ENCODE measurements around the gene NUDT14.

The NUDT14 gene

DNA sequence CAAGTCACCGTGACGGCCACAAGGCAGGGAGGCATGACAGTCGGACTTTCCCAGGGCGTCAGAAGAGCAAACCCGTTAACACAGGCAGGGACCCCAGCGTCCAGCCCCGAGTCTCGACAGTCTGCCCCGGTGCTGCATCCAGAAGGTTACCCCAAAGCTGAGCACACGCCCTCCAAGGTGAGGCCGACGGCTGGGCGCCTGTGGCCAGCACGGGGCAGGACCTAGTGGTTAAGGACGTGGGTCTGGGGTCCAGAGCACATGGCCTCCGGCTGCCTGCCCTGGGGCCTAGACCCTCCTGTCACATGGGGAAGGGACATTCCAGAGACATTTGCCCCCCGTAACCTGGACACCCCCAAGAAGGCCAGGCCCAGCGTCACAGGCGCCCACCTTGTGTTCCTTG, 37.5 kb upstream of the NUDT14 start:
- no peaks in the 10 kb centered on the region for H3K27me3 Mint-ChIP-seq
- ATAC-seq (ENCODE audit: low read depth) (no peak), DNase-seq (ENCODE audit: low spot score in 2 of 2) (no peak)
- H3K27ac Mint-ChIP-seq = no peak overlapping the region
- H3K4me3 Mint-ChIP-seq = no peak overlapping the region
- peaks cover 10% of the 10 kb centered on the region for H3K4me1 Mint-ChIP-seq
- no peaks in the 10 kb centered on the region for H3K9me3 Mint-ChIP-seq
- peaks cover 29% of the 10 kb centered on the region for H3K36me3 Mint-ChIP-seq

DNA sequence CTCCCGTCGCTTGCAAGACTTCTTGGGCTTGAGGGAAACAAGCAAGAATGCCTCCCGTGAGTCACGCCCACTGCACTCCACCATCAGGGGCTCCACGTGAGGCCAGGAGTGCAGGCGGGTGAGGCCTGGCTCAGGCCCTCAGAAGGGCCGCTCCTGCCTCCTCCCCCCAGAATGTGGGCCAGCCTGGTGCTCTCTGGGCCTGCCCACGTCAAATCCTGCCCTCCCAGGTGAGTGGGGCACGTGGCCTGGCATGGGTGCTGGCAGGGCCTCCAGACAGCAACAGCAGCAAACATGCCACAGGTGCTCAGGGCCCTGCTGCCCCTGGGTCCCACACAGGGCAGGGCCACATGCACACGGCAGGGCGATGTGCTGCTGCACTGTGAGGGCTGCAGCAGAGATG, 36.7 kb upstream of the NUDT14 start:
- H3K4me1 Mint-ChIP-seq = peaks cover 7% of the 10 kb centered on the region
- no peak overlapping the region for H3K4me3 Mint-ChIP-seq
- peaks cover 24% of the 10 kb centered on the region for H3K36me3 Mint-ChIP-seq
- no peak overlapping the region for H3K27ac Mint-ChIP-seq
- ATAC-seq (ENCODE audit: low read depth) = no peak
- H3K27me3 Mint-ChIP-seq = no peaks in the 10 kb centered on the region
- H3K9me3 Mint-ChIP-seq = no peaks in the 10 kb centered on the region
- DNase-seq (ENCODE audit: low spot score in 2 of 2) = no peak

DNA sequence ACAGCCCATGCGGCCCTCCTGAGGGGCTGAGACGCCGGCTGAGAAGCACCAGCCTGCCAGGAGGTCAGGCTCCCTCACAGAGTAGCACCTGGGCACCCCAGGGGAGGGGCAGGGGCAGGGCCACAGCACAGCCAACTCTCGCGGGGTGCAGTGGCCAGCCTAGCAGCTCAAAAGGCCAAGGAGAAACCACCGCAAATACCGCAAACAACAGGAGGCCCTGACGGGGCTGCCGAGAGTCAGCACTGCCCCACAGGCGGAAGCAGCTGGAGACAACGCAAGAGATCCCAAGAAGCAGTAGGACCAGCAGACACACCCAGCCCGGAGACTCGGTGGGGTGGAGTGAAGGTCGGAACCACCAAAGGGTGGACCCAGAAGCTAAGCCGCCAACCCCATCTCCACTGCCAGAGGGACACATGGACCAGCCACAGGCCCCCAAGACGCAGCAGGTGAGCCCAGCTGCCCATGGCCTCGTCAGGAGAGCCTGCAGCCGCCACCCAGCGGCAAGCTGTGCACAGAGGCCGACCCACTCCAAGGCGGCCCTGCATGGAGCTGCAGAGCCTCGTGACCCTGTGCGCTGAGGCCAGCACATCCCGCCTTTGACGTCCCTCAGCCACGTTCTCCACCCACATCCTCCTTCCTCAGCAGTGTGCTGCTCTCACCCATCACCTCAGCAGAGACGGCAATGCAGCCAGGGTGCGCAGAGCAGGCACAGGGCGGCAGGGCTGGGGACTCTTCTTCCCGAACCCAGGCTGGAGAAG, 35.6 kb upstream of the NUDT14 start:
- no peak for DNase-seq (ENCODE audit: low spot score in 2 of 2)
- ATAC-seq (ENCODE audit: low read depth) = no peak
- Mint-ChIP-seq H3K4me3 (no peak overlapping the region), H3K9me3 (no peaks in the 10 kb centered on the region), H3K4me1 (peaks cover 7% of the 10 kb centered on the region), H3K27me3 (no peaks in the 10 kb centered on the region), H3K36me3 (peaks cover 26% of the 10 kb centered on the region), H3K27ac (no peak overlapping the region)

DNA sequence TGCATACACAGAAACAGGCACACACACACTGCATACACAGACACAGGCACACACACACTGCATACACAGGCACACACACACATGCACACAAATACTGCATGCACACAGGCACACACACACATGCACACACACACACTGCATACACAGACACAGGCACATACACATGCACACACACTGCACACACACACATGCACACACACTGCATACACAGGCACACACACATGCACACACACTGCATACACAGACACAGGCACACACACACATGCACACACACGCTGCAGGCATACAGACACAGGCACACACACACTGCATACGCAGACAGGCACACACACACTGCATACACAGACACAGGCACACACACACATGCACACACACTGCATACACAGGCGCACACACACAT, 34.5 kb upstream of the NUDT14 start:
- Mint-ChIP-seq H3K27ac (no peak overlapping the region), H3K9me3 (no peaks in the 10 kb centered on the region), H3K4me3 (no peak overlapping the region), H3K27me3 (no peaks in the 10 kb centered on the region), H3K36me3 (peaks cover 23% of the 10 kb centered on the region), H3K4me1 (peaks cover 7% of the 10 kb centered on the region)
- no peak for ATAC-seq (ENCODE audit: low read depth)
- DNase-seq (ENCODE audit: low spot score in 2 of 2) = no peak

DNA sequence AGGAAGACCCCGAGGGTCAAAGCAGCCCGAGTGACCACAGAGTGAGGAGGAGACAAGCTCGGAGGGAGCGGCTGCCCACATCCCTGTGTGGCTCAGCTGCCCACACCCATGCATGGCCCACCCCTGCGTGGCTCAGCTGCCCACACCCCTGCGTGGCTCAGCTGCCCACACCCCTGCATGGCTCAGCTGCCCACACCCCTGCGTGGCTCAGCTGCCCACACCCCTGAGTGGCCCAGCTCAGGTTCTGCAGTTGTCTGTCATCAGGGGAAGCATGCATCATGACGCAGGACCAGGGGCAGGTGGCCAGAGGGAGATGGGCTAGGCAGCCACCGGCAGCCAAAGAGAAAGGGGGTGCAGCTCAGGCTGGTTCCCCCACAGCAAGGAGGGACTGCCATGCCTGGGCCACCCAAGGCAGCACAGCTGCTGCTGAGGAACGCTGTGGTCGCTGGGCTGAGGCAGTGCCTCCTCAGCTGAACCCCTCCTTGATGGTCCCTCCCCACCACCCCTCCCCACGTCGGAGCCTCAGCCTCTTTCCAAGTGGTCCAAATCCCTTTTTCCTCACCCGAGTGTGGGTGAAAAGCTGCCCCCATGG, 33.3 kb upstream of the NUDT14 start:
- Mint-ChIP-seq H3K27ac (no peak overlapping the region), H3K27me3 (no peaks in the 10 kb centered on the region)

DNA sequence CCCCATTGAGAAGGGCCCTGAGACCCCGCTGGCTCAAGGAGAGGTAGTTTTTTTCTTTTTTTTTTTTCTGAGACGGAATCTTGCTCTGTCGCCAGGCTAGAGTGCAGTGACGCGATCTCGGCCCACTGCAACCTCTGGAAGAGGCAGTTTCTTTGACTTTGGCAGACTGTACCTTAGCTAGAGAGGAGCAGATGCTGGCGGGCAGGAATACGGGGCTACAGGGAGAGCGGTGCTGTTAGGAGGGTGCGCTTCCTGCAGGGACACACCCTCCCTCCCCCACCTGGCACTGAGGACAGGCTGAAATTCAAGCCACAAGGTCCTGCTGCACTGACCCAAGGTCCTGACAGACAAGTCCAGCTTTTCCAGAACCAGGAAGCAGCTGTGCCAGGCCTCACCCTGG, 32.2 kb upstream of the NUDT14 start:
- ATAC-seq (ENCODE audit: low read depth) (no peak), DNase-seq (ENCODE audit: low spot score in 2 of 2) (no peak)
- H3K4me3 Mint-ChIP-seq = no peak overlapping the region
- peaks cover 7% of the 10 kb centered on the region for H3K4me1 Mint-ChIP-seq
- no peak overlapping the region for H3K27ac Mint-ChIP-seq
- peaks cover 21% of the 10 kb centered on the region for H3K36me3 Mint-ChIP-seq
- H3K9me3 Mint-ChIP-seq = no peaks in the 10 kb centered on the region
- no peaks in the 10 kb centered on the region for H3K27me3 Mint-ChIP-seq

More for the DNA sequence above, 33.3 kb upstream of the NUDT14 start:
- H3K4me3 Mint-ChIP-seq = no peak overlapping the region
- H3K36me3 Mint-ChIP-seq = peaks cover 26% of the 10 kb centered on the region
- DNase-seq (ENCODE audit: low spot score in 2 of 2) (no peak), ATAC-seq (ENCODE audit: low read depth) (no peak)
- peaks cover 7% of the 10 kb centered on the region for H3K4me1 Mint-ChIP-seq
- H3K9me3 Mint-ChIP-seq = no peaks in the 10 kb centered on the region

DNA sequence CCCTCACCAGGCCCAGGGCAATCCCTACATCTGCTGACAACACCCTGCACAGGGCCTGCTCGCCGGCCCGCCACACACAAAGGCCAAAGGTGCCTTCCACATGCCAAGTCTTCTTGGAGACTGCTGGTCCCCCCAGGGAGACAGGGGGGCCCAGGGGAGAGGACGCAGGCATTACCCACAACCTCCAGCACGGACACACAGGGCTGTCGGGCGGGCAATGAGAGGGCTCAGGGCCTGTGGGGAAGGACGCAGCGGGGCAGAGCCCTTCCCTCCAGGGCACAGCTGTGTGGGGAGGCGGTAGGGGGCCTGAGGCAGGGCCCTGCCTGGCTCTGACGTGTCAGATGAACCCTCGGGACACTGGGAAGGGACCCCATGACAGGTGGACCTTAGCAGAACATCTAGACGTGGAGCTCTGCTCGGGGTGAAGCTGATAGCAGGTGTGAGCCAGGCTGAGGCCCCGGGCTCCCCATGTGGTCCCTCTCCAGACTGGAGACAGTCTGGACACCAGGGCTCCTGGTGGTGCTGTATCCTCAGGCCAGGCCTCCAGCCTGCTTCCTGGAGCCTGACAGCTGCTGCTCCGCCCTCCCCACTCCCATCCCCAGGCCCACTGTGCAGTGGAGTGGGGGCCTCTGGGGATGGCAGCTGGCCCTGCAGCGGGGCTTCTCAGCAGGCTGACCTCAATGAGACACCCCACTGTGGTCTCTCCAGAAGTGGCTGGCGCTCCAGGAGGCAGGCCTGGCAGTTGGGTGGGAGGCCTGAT, 31.6 kb upstream of the NUDT14 start:
- ATAC-seq (ENCODE audit: low read depth) (no peak), DNase-seq (ENCODE audit: low spot score in 2 of 2) (no peak)
- Mint-ChIP-seq H3K4me1 (peaks cover 7% of the 10 kb centered on the region), H3K36me3 (peaks cover 19% of the 10 kb centered on the region), H3K27ac (no peak overlapping the region), H3K27me3 (no peaks in the 10 kb centered on the region), H3K4me3 (no peak overlapping the region), H3K9me3 (no peaks in the 10 kb centered on the region)

DNA sequence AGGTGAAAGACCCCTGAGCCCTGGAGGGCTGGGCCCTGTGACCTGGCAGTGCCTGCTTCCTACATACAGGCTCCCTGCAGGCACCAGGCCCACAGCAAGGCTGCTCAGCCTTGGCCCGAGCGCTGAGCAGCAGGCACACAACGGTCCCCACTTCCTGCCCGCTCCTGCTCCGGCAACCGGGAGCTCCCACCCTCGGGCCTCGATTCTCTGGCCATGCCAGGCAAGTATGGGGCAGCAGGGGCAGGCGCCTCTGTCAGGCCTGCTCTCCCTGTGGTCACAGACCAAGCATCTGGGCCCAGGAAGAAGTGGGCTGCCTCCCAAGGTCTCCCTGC, 30.6 kb upstream of the NUDT14 start:
- H3K4me1 Mint-ChIP-seq = peaks cover 7% of the 10 kb centered on the region
- H3K4me3 Mint-ChIP-seq = no peak overlapping the region
- no peaks in the 10 kb centered on the region for H3K9me3 Mint-ChIP-seq
- no peak overlapping the region for H3K27ac Mint-ChIP-seq
- peaks cover 16% of the 10 kb centered on the region for H3K36me3 Mint-ChIP-seq
- peaks cover under 1% of the 10 kb centered on the region for H3K27me3 Mint-ChIP-seq
- no peak for DNase-seq (ENCODE audit: low spot score in 2 of 2)
- no peak for ATAC-seq (ENCODE audit: low read depth)

DNA sequence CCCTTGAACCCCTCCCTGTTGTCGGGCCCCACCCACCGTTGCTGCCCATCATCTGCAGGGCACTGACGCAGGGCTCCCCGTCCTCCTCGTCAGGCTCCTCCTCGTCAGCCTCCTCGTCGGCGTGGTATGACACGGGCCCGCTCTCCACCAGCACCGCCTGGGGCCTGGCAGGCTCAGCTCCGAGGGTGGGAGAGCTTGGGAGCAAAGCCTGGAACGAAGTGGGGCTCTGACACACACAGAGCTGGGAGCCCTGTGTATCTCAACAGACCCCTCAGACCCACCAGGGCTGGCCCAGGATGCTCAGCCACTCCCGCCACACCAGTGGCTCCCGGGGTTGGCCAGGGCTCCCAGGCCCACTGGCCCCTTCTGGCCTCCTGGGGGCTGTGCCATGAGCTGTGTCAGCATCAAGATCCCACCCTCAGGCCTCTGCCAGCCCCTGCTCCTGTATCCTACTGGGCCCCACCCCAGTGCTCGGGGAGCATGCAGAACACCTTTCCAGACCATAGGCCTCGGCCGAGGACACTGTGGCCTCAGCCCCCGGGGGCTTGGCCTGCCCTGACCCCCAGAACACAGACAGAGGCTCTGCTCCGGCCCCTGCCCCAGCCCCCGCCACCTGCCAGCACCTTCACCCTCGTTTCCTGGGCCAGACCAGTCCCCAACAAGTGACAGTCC, 30.1 kb upstream of the NUDT14 start:
- Mint-ChIP-seq H3K27ac (no peak overlapping the region), H3K4me3 (no peak overlapping the region), H3K27me3 (peaks cover 4% of the 10 kb centered on the region), H3K4me1 (peaks cover 7% of the 10 kb centered on the region), H3K36me3 (peaks cover 16% of the 10 kb centered on the region), H3K9me3 (no peaks in the 10 kb centered on the region)
- ATAC-seq (ENCODE audit: low read depth) (no peak), DNase-seq (ENCODE audit: low spot score in 2 of 2) (no peak)

DNA sequence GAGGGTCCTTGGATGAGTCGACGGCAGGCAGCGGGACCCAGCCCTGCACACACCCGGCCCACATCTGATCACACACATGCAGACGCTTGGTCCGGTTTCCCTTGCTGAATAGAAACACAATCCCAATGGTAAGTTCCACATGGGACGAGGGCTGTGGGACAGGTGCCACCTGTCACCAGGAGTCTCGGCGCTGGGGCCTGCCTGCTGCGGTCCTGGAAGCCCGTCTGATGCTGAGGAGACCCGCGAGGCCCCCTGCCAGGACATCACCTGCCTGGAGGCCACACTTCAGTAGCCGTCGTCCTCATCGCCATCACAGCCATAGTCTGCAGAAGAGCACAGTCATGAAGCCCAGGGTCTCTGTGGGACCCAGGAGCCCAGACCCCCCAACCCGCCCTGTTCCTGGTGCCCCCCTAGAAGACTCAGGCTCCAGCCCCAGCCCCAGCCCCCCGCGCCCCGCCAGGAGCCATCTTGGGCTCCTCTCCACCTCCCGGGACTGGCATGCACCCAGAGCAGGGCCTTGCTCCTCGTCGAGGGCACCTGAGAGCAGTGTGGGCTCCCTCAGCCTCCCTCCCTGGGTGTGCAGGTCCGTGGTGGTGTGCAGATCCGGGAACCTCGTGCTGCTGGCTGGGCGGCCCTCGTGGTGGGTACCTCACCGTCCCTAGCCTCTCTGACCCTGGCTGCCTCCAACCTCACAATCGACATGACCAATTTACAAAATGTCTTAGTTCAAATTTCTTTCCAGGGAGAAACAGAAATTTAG, 29.3 kb upstream of the NUDT14 start:
- H3K4me3 Mint-ChIP-seq = no peak overlapping the region
- H3K27me3 Mint-ChIP-seq = peaks cover 4% of the 10 kb centered on the region
- no peaks in the 10 kb centered on the region for H3K9me3 Mint-ChIP-seq
- H3K36me3 Mint-ChIP-seq = peaks cover 11% of the 10 kb centered on the region
- H3K27ac Mint-ChIP-seq = no peak overlapping the region
- H3K4me1 Mint-ChIP-seq = peaks cover 2% of the 10 kb centered on the region
- ATAC-seq (ENCODE audit: low read depth) = no peak
- no peak for DNase-seq (ENCODE audit: low spot score in 2 of 2)

DNA sequence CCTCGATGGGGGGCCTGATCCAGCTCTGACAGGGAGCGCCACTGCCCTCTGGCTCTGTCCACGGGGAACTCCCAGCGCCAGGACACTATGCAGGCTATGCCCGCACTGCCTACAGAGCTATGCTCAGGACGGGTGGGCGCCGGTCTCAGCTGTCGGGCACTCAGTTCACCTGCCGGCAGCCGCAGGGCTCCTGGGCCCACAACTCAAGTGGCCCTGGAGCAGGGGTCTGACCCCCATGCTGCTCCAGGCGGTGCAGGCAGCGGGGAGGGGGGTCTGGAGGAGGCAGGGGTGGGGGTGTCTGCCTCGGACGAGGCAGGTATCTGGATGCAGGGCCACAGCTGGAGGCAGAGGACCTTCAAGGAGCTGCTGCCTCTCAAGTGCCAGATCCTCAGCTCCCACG, 28.5 kb upstream of the NUDT14 start:
- no peak for ATAC-seq (ENCODE audit: low read depth)
- DNase-seq (ENCODE audit: low spot score in 2 of 2) = no peak
- H3K27ac Mint-ChIP-seq = no peak overlapping the region
- peaks cover 8% of the 10 kb centered on the region for H3K36me3 Mint-ChIP-seq
- no peak overlapping the region for H3K4me3 Mint-ChIP-seq
- H3K27me3 Mint-ChIP-seq = peaks cover 4% of the 10 kb centered on the region
- no peaks in the 10 kb centered on the region for H3K9me3 Mint-ChIP-seq
- peaks cover under 1% of the 10 kb centered on the region for H3K4me1 Mint-ChIP-seq

DNA sequence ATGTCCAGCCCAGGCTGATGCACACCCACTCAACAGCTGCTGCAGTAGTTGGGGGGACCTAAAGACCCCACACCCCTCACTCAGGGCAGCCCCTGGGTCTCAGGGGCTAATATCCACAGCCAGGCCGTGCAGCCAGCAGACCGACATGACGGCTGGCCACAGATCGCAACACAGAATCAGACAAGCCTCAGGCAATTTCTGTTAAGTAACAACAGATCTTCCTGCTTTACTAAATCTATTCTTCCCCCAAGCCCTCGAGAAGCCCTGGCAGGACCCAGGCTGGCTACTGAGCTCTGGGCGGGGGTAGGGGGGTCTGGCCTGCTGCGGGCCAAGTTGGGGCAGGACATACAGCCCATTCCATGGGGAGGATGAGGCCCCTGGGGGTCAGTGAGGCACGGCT, 28.0 kb upstream of the NUDT14 start:
- H3K4me3 Mint-ChIP-seq = no peak overlapping the region
- no peak overlapping the region for H3K27ac Mint-ChIP-seq
- peaks cover 5% of the 10 kb centered on the region for H3K4me1 Mint-ChIP-seq
- peaks cover 8% of the 10 kb centered on the region for H3K27me3 Mint-ChIP-seq
- DNase-seq (ENCODE audit: low spot score in 2 of 2) (no peak), ATAC-seq (ENCODE audit: low read depth) (no peak)
- no peaks in the 10 kb centered on the region for H3K9me3 Mint-ChIP-seq
- peaks cover 8% of the 10 kb centered on the region for H3K36me3 Mint-ChIP-seq

DNA sequence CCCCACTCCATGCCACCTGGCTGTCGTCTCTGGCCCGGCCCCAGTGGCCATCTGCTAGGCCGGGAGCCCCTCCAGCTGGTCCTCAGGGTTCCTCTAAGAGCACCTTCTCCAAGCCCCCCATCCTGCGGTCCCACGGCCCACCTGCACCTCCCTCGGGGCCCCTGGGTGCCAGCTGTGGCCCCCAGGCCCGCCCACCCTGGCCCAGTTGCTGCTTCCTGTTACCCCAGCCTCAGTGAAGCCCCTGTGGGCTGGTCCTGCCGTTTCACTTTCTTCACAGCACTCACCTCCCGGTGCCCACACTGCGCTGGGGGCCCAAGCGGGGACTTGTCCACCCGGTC, 27.6 kb upstream of the NUDT14 start:
- Mint-ChIP-seq H3K4me3 (no peak overlapping the region), H3K27ac (no peak overlapping the region), H3K27me3 (peaks cover 8% of the 10 kb centered on the region), H3K4me1 (peaks cover 5% of the 10 kb centered on the region), H3K9me3 (no peaks in the 10 kb centered on the region), H3K36me3 (peaks cover 8% of the 10 kb centered on the region)
- no peak for DNase-seq (ENCODE audit: low spot score in 2 of 2)
- no peak for ATAC-seq (ENCODE audit: low read depth)
